Heart left ventricle (tissue), 13 donors: ENCODE results near the gene TMEM86B.

Experiments
- CTCF ChIP-seq, 12 donors: fragments of 200-600 bp; sonication (generic) in 4 of 12; IDR thresholded peaks; one replicate each; pipeline versions ENCODE4 v1.5.0 to v1.8.0; 2018 to 2022; ENCODE audit warnings: antibody characterized with exemption in 12 of 12, mild to moderate bottlenecking in 5 of 12
- POLR2A ChIP-seq, 2 donors: fragments of 450-650 bp; IDR thresholded peaks; one replicate each; pipeline ENCODE4 v1.6.1; 2017; ENCODE audit warnings: antibody characterized with exemption in 2 of 2, mild to moderate bottlenecking in 2 of 2, moderate library complexity in 2 of 2
- donor health status: ischemic (EF 13 %, LVEDD 7.1; RV severe dilation, severe dysfunction).
- donor health status: DM: no; HTN: yes; CAD: no.
- donor health status: DM: no; HTN: no; CAD: no.
- donor health status: ischemic (EF 25% LVEDD 6.9; RV normal size, moderate dysfunction).
- donor health status: ischemic (EF 25% LVEDD 5.7; RV mildly dilated, moderate dysfunction).
- donor health status: ischemic (EF 35%, LVEDD 5.7; RV mildly dilated, moderate dysfunction).
- donor health status: nonischemic (EF 11% LVEDD 7.7; RV severe dilation, severe dysfunction).
- donor health status: DM: yes; HTN: yes; CAD: no.
- donor health status: PGD.
- donor health status: ischemic (EF 29% LVEDD 5.4; RV normal size, mild dysfunction).
- donor health status: nonischemic (EF 23%, LVEDD 6.1; RV moderate dilation, normal function).

GRCh38 chr19:55229145-55229788, 704 bp upstream of the TMEM86B start:
- TF ChIP-seq CTCF (IDR thresholded peaks at IDR 0.05): no peak
- TF ChIP-seq POLR2A (IDR thresholded peaks at IDR 0.05): no peak
